Measurements from ENCODE around the gene FOXO3.
A peak's percentile ranks its signal among the peaks of the same experiment; 100 is the strongest.

FOXO3 gene

DNA sequence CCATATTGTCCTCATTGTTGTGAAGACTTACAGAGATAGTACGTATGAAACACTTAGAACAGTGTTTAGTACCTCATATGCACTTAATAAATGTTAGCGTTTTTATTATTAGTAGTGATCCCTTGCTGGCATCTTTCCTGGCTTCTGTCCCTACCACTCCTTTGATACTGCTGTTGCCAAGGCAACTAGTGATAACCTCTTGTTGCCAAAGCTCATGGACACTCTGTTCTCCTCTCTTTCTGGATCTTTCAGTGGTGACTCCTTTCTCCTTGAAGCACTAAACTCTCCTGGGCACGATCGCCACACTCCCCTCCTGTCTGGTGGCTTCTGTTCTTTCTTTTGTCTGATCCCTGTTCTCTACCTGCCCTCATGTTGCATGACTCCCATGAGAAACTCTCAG is 83.5 kb downstream of the FOXO3 start:
- H3K36me3 ChIP-seq (ENCODE audit: insufficient read depth, low read length) = no peaks in the 10 kb centered on the region
- H3K4me3 ChIP-seq = no peak overlapping the region
- H3K9me3 ChIP-seq (ENCODE audit: low read depth, low read length) = no peaks in the 10 kb centered on the region
- no peak overlapping the region for H3K27ac ChIP-seq
- TF ChIP-seq POLR2AphosphoS5 (IDR thresholded peaks at IDR 0.05; ENCODE audit: borderline replicate concordance, low read depth, low read length) (no peak), FOXP2 (optimal IDR thresholded peaks at IDR 0.05; ENCODE audit: control extremely low read depth, extremely low read length, insufficient read depth) (no peak), EZH2 (IDR thresholded peaks at IDR 0.05) (no peak)
- no peak for DNase-seq (ENCODE audit: low read depth, low spot score)
- no peak overlapping the region for H3K9ac ChIP-seq (ENCODE audit: insufficient read length)

DNA sequence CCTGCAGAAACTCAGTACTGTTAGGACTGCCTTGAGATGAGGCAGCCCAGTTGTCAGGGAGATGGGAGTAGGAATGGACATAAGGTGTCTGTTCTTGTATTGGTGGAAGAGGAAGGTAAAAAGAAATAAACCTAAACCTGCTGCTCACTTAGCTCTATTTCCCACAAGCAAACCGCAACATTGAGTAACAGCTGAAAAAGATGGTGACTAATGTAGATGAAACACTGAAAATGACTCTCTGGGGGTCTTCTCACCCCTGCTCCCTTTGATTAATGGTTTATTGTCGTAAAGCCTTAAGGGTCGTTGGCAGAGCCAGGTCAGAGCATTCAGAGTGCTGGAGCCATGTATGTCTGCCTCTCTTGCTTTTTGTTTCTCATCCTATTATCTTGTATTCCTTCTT is 87.5 kb downstream of the FOXO3 start:
- TF ChIP-seq FOXP2 (optimal IDR thresholded peaks at IDR 0.05; ENCODE audit: control extremely low read depth, extremely low read length, insufficient read depth) (no peak), POLR2AphosphoS5 (IDR thresholded peaks at IDR 0.05; ENCODE audit: borderline replicate concordance, low read depth, low read length) (no peak), EZH2 (IDR thresholded peaks at IDR 0.05) (no peak)
- Histone ChIP-seq H3K36me3 (ENCODE audit: insufficient read depth, low read length) (no peaks in the 10 kb centered on the region), H3K9me3 (ENCODE audit: low read depth, low read length) (no peaks in the 10 kb centered on the region), H3K4me3 (no peak overlapping the region), H3K27ac (no peak overlapping the region), H3K9ac (ENCODE audit: insufficient read length) (no peak overlapping the region)
- DNase-seq (ENCODE audit: low read depth, low spot score) = no peak

DNA sequence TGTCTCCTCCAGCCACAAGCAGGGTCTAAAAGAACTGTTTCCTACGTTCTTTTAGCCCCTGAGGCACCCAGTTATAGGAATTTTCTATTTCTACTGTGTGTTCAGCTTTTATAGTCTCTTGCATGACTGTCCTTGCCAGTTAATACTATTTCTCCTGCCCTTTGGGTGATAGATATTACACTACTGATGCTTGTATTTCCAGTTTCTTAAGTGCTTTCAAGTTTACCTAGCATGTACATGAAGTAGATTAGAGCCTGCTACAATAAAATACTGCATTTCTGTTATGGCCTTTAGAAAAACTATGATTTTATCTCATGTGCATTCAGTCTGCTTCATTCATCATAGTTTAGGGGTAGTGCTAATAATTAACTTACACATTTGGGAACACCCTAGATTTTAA is 89.6 kb downstream of the FOXO3 start:
- Histone ChIP-seq H3K27ac (peak overlapping the region; percentile 59; the same call in 1 of the 2 replicates), H3K9ac (ENCODE audit: insufficient read length) (no peak overlapping the region), H3K4me3 (0 out of 2 replicates have a peak overlapping the region, but pooled peaks have one; percentile 29), H3K36me3 (ENCODE audit: insufficient read depth, low read length) (no peaks in the 10 kb centered on the region), H3K9me3 (ENCODE audit: low read depth, low read length) (no peaks in the 10 kb centered on the region)
- no peak for DNase-seq (ENCODE audit: low read depth, low spot score)
- TF ChIP-seq POLR2AphosphoS5 (IDR thresholded peaks at IDR 0.05; ENCODE audit: borderline replicate concordance, low read depth, low read length) (no peak), FOXP2 (optimal IDR thresholded peaks at IDR 0.05; ENCODE audit: control extremely low read depth, extremely low read length, insufficient read depth) (no peak)

DNA sequence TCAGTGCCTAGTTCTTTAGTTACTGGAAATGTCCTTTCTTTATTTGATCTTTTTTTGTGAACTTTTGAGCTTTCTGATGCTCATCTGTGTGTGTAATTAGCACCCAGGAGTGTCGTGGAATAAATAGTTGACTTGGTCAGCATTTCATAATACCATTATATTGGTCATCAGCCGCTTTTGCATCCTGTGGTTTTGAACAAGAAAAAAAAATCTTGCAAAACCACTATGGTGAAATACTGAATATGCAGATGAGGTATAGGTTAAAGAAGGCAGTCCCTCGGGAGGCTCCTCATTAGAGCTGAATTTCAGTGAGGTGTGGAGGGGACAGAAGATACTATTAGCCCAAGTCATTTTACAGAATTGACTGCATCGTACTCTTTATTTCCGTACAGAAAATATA is 90.1 kb downstream of the FOXO3 start:
- H3K9me3 ChIP-seq (ENCODE audit: low read depth, low read length) = no peaks in the 10 kb centered on the region
- no peak overlapping the region for H3K9ac ChIP-seq (ENCODE audit: insufficient read length)
- no peaks in the 10 kb centered on the region for H3K36me3 ChIP-seq (ENCODE audit: insufficient read depth, low read length)
- peak overlapping the region; percentile 59; the same call in 1 of the 2 replicates for H3K27ac ChIP-seq
- H3K4me3 ChIP-seq = 0 out of 2 replicates have a peak overlapping the region, but pooled peaks have one; percentile 29
- DNase-seq (ENCODE audit: low read depth, low spot score) = no peak
- TF ChIP-seq POLR2AphosphoS5 (IDR thresholded peaks at IDR 0.05; ENCODE audit: borderline replicate concordance, low read depth, low read length) (no peak), FOXP2 (optimal IDR thresholded peaks at IDR 0.05; ENCODE audit: control extremely low read depth, extremely low read length, insufficient read depth) (no peak), EZH2 (IDR thresholded peaks at IDR 0.05) (no peak)

DNA sequence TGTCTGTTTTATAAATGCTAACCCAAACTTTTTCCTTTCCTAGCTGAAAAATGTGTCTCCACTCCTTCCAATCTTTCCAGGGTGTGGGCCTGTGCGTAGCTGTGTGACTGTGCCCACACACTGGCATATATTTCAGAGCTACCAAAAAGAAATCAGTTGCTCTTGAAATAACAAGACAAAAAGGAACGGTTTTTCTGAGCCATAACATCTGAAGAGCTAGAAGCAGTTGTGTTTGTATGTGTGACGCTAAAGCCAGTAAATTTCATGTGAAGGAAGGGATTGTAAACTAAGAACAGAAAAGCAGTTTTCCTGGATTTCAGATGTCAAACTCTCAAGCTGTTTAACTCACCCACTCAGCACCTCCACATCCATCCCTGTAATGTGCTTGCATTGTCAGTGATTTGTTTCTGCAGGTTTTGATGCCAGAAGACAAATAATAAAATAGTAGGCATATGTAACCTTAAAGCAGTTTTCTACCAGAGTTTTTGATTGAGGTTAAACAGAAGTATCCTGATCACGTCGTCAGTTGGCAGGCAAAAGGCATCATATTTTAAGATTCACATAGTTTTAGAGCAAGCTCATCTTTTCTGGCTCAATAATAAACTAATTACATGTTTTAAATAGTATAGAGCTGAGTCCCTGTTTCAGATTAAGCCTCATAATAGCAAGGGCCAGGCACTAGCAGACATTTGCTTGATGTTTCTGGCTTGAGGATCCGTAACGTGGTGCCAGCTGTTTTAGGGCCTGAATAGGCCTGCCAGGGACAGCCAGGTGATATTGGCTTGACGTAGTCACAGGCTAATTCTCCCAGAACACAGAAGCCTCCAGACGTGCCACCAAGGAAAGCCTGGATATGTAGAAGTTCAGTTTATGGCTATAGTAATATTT is 90.9 kb downstream of the FOXO3 start:
- TF ChIP-seq FOXP2 (optimal IDR thresholded peaks at IDR 0.05; ENCODE audit: control extremely low read depth, extremely low read length, insufficient read depth) (no peak), EZH2 (IDR thresholded peaks at IDR 0.05) (no peak), POLR2AphosphoS5 (IDR thresholded peaks at IDR 0.05; ENCODE audit: borderline replicate concordance, low read depth, low read length) (no peak)
- DNase-seq (ENCODE audit: low read depth, low spot score) = no peak
- H3K36me3 ChIP-seq (ENCODE audit: insufficient read depth, low read length) = no peaks in the 10 kb centered on the region
- no peaks in the 10 kb centered on the region for H3K9me3 ChIP-seq (ENCODE audit: low read depth, low read length)
- no peak overlapping the region for H3K4me3 ChIP-seq
- H3K27ac ChIP-seq = peak overlapping the region; percentile 43; the same call in 1 of the 2 replicates
- no peak overlapping the region for H3K9ac ChIP-seq (ENCODE audit: insufficient read length)

DNA sequence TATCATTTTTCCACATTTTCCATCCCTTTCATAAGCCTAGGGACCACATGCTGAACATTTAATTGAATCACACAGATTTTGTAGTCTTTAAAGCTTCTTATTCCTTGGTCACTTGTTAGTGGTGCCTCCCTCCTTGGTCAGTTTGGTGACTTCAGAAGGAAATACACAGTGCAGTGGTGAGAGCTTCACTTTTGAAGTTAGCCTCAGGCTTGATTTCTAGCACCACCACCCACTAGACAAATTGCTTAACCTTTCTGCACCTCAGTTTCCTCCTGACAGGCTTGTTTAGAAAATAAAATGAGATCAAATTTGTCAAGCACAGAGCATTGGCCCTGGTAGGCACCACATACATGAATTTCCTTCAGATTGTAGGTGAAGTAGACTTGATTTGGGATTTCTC is 91.7 kb downstream of the FOXO3 start:
- Histone ChIP-seq H3K4me3 (no peak overlapping the region), H3K9ac (ENCODE audit: insufficient read length) (no peak overlapping the region), H3K36me3 (ENCODE audit: insufficient read depth, low read length) (no peaks in the 10 kb centered on the region), H3K9me3 (ENCODE audit: low read depth, low read length) (no peaks in the 10 kb centered on the region), H3K27ac (peak overlapping the region; percentile 5; the same call in 1 of the 2 replicates)
- DNase-seq (ENCODE audit: low read depth, low spot score) = no peak
- TF ChIP-seq FOXP2 (optimal IDR thresholded peaks at IDR 0.05; ENCODE audit: control extremely low read depth, extremely low read length, insufficient read depth) (no peak), EZH2 (IDR thresholded peaks at IDR 0.05) (no peak), POLR2AphosphoS5 (IDR thresholded peaks at IDR 0.05; ENCODE audit: borderline replicate concordance, low read depth, low read length) (no peak)

DNA sequence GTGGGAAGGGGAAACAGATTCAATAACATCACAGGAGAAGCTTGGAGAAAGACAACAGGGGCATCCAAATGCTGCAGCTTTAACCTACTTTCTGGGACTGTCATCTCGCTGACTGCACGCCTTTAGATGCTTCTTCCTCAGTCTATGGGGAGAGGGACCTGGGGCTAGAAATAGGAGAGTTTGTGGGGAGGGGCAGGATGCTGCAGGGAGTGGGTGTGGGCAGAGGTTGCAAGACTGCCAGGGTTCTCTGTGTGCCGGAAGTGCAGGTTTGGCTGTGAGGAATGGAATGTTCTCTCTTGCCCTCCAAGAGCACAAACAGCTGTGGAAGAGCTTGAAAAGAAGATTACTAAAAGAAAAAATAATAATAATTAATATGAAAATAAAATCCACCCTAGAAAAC is 93.2 kb downstream of the FOXO3 start:
- H3K36me3 ChIP-seq (ENCODE audit: insufficient read depth, low read length) = no peaks in the 10 kb centered on the region
- H3K9me3 ChIP-seq (ENCODE audit: low read depth, low read length) = no peaks in the 10 kb centered on the region
- peak overlapping the region; percentile 98 for H3K27ac ChIP-seq
- TF ChIP-seq POLR2AphosphoS5 (IDR thresholded peaks at IDR 0.05; ENCODE audit: borderline replicate concordance, low read depth, low read length) = 0 out of 2 replicates have a peak, but pooled peaks have one; percentile 38
- TF ChIP-seq FOXP2 (optimal IDR thresholded peaks at IDR 0.05; ENCODE audit: control extremely low read depth, extremely low read length, insufficient read depth) = no peak
- TF ChIP-seq EZH2 (IDR thresholded peaks at IDR 0.05) = no peak
- no peak for DNase-seq (ENCODE audit: low read depth, low spot score)
- H3K4me3 ChIP-seq = peak overlapping the region; percentile 55
- no peak overlapping the region for H3K9ac ChIP-seq (ENCODE audit: insufficient read length)

DNA sequence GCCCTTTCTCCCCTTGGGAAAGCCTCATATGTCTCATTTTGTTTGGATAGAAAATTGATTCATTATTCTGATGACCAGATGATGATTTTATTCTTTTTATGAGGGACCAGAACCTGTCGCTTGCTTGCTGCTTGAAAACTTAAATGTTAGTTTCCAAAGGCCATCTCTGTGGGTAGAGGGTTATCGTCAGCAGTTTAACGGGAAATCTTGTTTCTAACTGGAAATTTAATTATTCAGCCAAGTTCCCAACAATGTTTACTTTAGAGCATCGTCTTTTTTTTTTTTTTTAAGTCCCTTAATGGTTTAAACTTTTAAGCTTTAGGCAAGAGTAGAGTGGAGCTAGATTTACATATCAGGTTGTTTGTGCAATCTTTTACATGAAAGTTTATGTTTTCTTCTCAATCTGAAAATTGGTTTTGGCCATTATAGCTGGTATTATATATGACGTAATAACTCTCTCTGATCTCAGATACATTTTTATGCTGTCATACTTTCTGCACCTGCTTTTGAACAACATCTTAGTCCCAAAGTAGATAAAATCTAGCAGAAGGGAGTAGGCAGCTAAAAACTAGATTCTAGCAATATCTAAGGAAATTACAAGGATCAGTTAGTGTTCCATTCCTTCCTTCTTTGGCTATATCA is 93.9 kb downstream of the FOXO3 start:
- no peak for TF ChIP-seq FOXP2 (optimal IDR thresholded peaks at IDR 0.05; ENCODE audit: control extremely low read depth, extremely low read length, insufficient read depth)
- no peak for TF ChIP-seq POLR2AphosphoS5 (IDR thresholded peaks at IDR 0.05; ENCODE audit: borderline replicate concordance, low read depth, low read length)
- TF ChIP-seq EZH2 (IDR thresholded peaks at IDR 0.05) = no peak
- no peak for DNase-seq (ENCODE audit: low read depth, low spot score)
- H3K4me3 ChIP-seq = peak overlapping the region; percentile 79
- no peaks in the 10 kb centered on the region for H3K9me3 ChIP-seq (ENCODE audit: low read depth, low read length)
- peak overlapping the region; percentile 98 for H3K27ac ChIP-seq
- peak overlapping the region; percentile 71 for H3K9ac ChIP-seq (ENCODE audit: insufficient read length)
- H3K36me3 ChIP-seq (ENCODE audit: insufficient read depth, low read length) = no peaks in the 10 kb centered on the region
